Measurements from ENCODE around the gene PLPPR1. TPM values are rescaled to one million over a fixed set of nuclear protein-coding genes. Genes with fewer than 3 reads are reported as not detected.

PLPPR1 gene
- polyA plus RNA-seq, 1 donor: 0.87 TPM

DNA sequence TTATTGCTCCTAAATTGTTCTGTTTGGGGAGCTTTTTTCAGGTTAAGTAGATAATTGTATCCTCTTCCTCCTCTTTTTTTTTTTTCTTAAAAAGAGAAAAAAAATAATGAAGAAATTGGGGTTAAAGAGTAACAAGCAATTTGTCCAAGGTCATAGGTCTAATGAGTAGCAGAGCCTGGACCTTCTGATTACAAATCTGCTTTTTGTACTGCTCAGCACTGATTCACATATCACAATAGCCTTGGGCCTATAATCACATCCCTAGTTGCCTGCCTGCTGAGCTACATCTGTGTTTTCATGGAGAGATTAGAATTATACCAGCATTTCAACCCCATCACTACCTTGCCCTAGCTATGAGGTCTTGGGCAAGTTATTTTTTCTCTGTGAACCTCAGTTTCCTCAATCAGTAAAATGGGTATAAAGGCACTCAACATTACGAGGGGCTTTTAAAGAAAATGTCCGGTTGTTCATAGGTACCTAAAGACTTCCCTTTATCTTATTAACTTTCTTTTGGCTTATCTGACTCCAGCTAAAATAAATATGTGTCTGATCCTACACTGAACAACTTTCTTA, 204.0 kb downstream of the PLPPR1 start:
- no peak for DNase-seq
- peaks cover 4% of the 10 kb centered on the region for H3K4me1 ChIP-seq (ENCODE audit: control insufficient read depth, insufficient read depth, low read length)
- no peaks in the 10 kb centered on the region for H3K27me3 ChIP-seq (ENCODE audit: control insufficient read depth, insufficient read depth, low read length)
- H3K27ac ChIP-seq (ENCODE audit: low read length): no peak overlapping the region
- no peak overlapping the region for H3K4me3 ChIP-seq (ENCODE audit: low read length)
- no peaks in the 10 kb centered on the region for H3K36me3 ChIP-seq (ENCODE audit: control insufficient read depth, insufficient read depth, low read length)
- no peaks in the 10 kb centered on the region for H3K9me3 ChIP-seq (ENCODE audit: control insufficient read depth, low read depth, low read length)
- 75% methylated on average over 2 of the region's 2 CpGs for WGBS (ENCODE audit: insufficient coverage, low lambda C conversion rate)

GRCh38 chr9:101235105-101235866, 206.8 kb downstream of the PLPPR1 start:
- H3K4me1 ChIP-seq (ENCODE audit: control insufficient read depth, insufficient read depth, low read length): peaks cover 4% of the 10 kb centered on the region
- no peak overlapping the region for H3K27ac ChIP-seq (ENCODE audit: low read length)
- H3K9me3 ChIP-seq (ENCODE audit: control insufficient read depth, low read depth, low read length): no peaks in the 10 kb centered on the region
- H3K4me3 ChIP-seq (ENCODE audit: low read length): no peak overlapping the region
- H3K36me3 ChIP-seq (ENCODE audit: control insufficient read depth, insufficient read depth, low read length): no peaks in the 10 kb centered on the region
- peak in 1 of 2 donors; percentile 25 for DNase-seq
- no peaks in the 10 kb centered on the region for H3K27me3 ChIP-seq (ENCODE audit: control insufficient read depth, insufficient read depth, low read length)
- 40% methylated on average over 1 of the region's 6 CpGs for WGBS (ENCODE audit: insufficient coverage, low lambda C conversion rate)

DNA sequence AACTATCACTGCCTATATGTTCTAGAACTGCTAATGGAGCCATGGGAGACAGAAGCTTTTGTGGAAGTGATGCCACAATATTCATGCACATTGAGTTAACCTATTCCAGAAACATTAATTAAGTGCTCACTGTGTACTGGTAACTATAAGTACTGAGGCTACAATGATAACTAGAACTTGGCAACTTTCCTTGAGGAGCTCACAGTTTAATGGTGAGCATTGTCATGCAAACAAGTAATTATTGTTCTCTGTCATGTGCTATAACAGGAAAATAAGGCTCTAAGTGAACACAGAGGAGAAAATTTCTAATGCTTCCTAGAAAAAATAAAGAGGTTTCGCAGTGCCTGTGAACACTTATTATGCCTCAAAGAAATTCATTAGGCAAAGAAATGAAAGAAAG, 214.1 kb downstream of the PLPPR1 start:
- Histone ChIP-seq H3K4me3 (ENCODE audit: low read length) (no peak overlapping the region), H3K27me3 (ENCODE audit: control insufficient read depth, insufficient read depth, low read length) (no peaks in the 10 kb centered on the region), H3K9me3 (ENCODE audit: control insufficient read depth, low read depth, low read length) (no peaks in the 10 kb centered on the region)

DNA sequence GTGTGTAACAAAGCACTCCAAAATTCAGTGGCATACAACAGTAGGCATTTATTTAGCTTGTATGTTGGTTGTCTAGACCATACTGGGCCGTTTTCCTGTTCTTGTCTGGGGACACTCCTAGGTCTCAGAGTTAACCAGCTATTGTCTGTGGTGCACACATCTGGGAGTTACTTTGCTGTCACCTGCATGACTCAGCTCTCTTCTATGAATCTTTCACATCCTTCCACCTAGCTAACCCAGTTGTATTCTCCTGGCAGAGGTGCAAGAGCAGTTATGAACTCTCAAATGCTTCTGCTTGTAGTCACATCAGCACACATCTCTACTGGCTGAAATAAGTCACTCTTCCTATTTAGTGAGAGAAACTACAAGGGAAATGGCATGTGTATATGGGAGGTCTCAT, 218.2 kb downstream of the PLPPR1 start:
- WGBS (ENCODE audit: insufficient coverage, low lambda C conversion rate): no CpG with 5 or more reads among the region's 1 CpG
- no peak overlapping the region for H3K4me3 ChIP-seq (ENCODE audit: low read length)
- H3K4me1 ChIP-seq (ENCODE audit: control insufficient read depth, insufficient read depth, low read length): no peaks in the 10 kb centered on the region
- no peaks in the 10 kb centered on the region for H3K27me3 ChIP-seq (ENCODE audit: control insufficient read depth, insufficient read depth, low read length)
- H3K36me3 ChIP-seq (ENCODE audit: control insufficient read depth, insufficient read depth, low read length): no peaks in the 10 kb centered on the region
- no peak overlapping the region for H3K27ac ChIP-seq (ENCODE audit: low read length)
- no peaks in the 10 kb centered on the region for H3K9me3 ChIP-seq (ENCODE audit: control insufficient read depth, low read depth, low read length)
- DNase-seq: no peak

More for the DNA sequence above, 214.1 kb downstream of the PLPPR1 start:
- no peak overlapping the region for H3K27ac ChIP-seq (ENCODE audit: low read length)
- WGBS (ENCODE audit: insufficient coverage, low lambda C conversion rate): 89% methylated on average over 1 of the region's 1 CpG
- no peak for DNase-seq
- H3K4me1 ChIP-seq (ENCODE audit: control insufficient read depth, insufficient read depth, low read length): no peaks in the 10 kb centered on the region
- no peaks in the 10 kb centered on the region for H3K36me3 ChIP-seq (ENCODE audit: control insufficient read depth, insufficient read depth, low read length)

- no peaks in the 10 kb centered on the region for H3K27me3 ChIP-seq (ENCODE audit: control insufficient read depth, insufficient read depth, low read length)
- no peak overlapping the region for H3K4me3 ChIP-seq (ENCODE audit: low read length)
- no peak for DNase-seq
- no CpG with 5 or more reads among the region's 2 CpGs for WGBS (ENCODE audit: insufficient coverage, low lambda C conversion rate)
- H3K36me3 ChIP-seq (ENCODE audit: control insufficient read depth, insufficient read depth, low read length): no peaks in the 10 kb centered on the region
- no peaks in the 10 kb centered on the region for H3K4me1 ChIP-seq (ENCODE audit: control insufficient read depth, insufficient read depth, low read length)
- H3K9me3 ChIP-seq (ENCODE audit: control insufficient read depth, low read depth, low read length): no peaks in the 10 kb centered on the region
- no peak overlapping the region for H3K27ac ChIP-seq (ENCODE audit: low read length)
Measured at GRCh38 chr9:101247297-101247696, 218.8 kb downstream of the PLPPR1 start.

GRCh38 chr9:101254733-101255433, 226.4 kb downstream of the PLPPR1 start:
- Histone ChIP-seq H3K27me3 (ENCODE audit: control insufficient read depth, insufficient read depth, low read length) (no peaks in the 10 kb centered on the region), H3K36me3 (ENCODE audit: control insufficient read depth, insufficient read depth, low read length) (no peaks in the 10 kb centered on the region), H3K4me1 (ENCODE audit: control insufficient read depth, insufficient read depth, low read length) (no peaks in the 10 kb centered on the region), H3K27ac (ENCODE audit: low read length) (no peak overlapping the region), H3K9me3 (ENCODE audit: control insufficient read depth, low read depth, low read length) (no peaks in the 10 kb centered on the region), H3K4me3 (ENCODE audit: low read length) (no peak overlapping the region)
- no peak for DNase-seq
- no CpG with 5 or more reads among the region's 1 CpG for WGBS (ENCODE audit: insufficient coverage, low lambda C conversion rate)

DNA sequence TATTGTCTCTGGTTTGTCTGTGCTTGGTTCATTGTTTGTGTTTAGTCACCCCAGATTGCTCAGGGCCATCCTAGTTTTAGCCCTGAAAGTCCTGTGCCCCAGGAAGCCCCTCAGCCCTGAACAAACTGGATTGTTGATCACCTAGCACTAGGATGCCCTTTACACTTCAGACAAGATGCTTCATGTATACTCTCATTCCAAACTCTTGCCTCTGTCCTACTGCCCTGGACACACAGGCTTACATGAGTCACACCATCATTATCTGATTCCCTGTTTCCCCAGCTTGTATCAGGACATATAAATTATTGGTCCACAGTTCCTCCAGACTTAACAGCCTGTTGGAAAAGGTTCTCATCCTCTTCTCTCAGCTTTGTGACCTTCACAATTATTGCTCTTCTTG, 236.2 kb downstream of the PLPPR1 start:
- no peak overlapping the region for H3K27ac ChIP-seq (ENCODE audit: low read length)
- H3K36me3 ChIP-seq (ENCODE audit: control insufficient read depth, insufficient read depth, low read length): no peaks in the 10 kb centered on the region
- no peaks in the 10 kb centered on the region for H3K4me1 ChIP-seq (ENCODE audit: control insufficient read depth, insufficient read depth, low read length)
- DNase-seq: no peak
- no peaks in the 10 kb centered on the region for H3K27me3 ChIP-seq (ENCODE audit: control insufficient read depth, insufficient read depth, low read length)
- no peak overlapping the region for H3K4me3 ChIP-seq (ENCODE audit: low read length)
- H3K9me3 ChIP-seq (ENCODE audit: control insufficient read depth, low read depth, low read length): no peaks in the 10 kb centered on the region

GRCh38 chr9:101265261-101265660, 236.7 kb downstream of the PLPPR1 start:
- Histone ChIP-seq H3K4me1 (ENCODE audit: control insufficient read depth, insufficient read depth, low read length) (no peaks in the 10 kb centered on the region), H3K9me3 (ENCODE audit: control insufficient read depth, low read depth, low read length) (no peaks in the 10 kb centered on the region), H3K27ac (ENCODE audit: low read length) (no peak overlapping the region), H3K27me3 (ENCODE audit: control insufficient read depth, insufficient read depth, low read length) (no peaks in the 10 kb centered on the region), H3K36me3 (ENCODE audit: control insufficient read depth, insufficient read depth, low read length) (no peaks in the 10 kb centered on the region), H3K4me3 (ENCODE audit: low read length) (no peak overlapping the region)
- DNase-seq: no peak

DNA sequence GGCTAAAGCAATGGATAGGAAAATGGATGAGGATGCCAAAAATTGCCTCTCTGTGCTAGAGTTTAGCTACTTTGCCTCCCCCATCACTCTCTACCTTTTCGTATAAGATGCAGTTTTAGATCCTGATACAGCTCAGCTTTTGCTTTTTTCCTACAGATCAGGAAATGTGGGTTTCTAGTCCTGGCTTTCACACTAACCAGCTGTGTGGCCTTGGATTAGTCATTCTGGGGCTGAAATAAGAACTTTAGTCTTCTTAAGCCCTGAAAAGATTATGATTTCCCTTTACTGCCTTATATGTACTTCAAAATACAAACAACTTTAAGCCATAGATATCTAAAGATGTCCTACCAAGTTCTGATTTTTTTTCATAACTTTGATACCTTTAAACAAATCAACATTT, 239.9 kb downstream of the PLPPR1 start:
- H3K4me3 ChIP-seq (ENCODE audit: low read length): no peak overlapping the region
- WGBS (ENCODE audit: insufficient coverage, low lambda C conversion rate): no CpG with 5 or more reads among the region's 1 CpG
- no peak for DNase-seq

GRCh38 chr9:101269591-101270283, 241.2 kb downstream of the PLPPR1 start:
- DNase-seq: no peak
- H3K4me3 ChIP-seq (ENCODE audit: low read length): no peak overlapping the region
- no peaks in the 10 kb centered on the region for H3K9me3 ChIP-seq (ENCODE audit: control insufficient read depth, low read depth, low read length)
- no peaks in the 10 kb centered on the region for H3K27me3 ChIP-seq (ENCODE audit: control insufficient read depth, insufficient read depth, low read length)
- WGBS (ENCODE audit: insufficient coverage, low lambda C conversion rate): no CpG with 5 or more reads among the region's 9 CpGs
- H3K27ac ChIP-seq (ENCODE audit: low read length): no peak overlapping the region
- no peaks in the 10 kb centered on the region for H3K4me1 ChIP-seq (ENCODE audit: control insufficient read depth, insufficient read depth, low read length)
- H3K36me3 ChIP-seq (ENCODE audit: control insufficient read depth, insufficient read depth, low read length): no peaks in the 10 kb centered on the region

More for the DNA sequence above, 239.9 kb downstream of the PLPPR1 start:
- Histone ChIP-seq H3K9me3 (ENCODE audit: control insufficient read depth, low read depth, low read length) (no peaks in the 10 kb centered on the region), H3K27me3 (ENCODE audit: control insufficient read depth, insufficient read depth, low read length) (no peaks in the 10 kb centered on the region), H3K27ac (ENCODE audit: low read length) (no peak overlapping the region), H3K4me1 (ENCODE audit: control insufficient read depth, insufficient read depth, low read length) (no peaks in the 10 kb centered on the region), H3K36me3 (ENCODE audit: control insufficient read depth, insufficient read depth, low read length) (no peaks in the 10 kb centered on the region)
